Neutrophil (primary cell): ENCODE results near the gene ATP8A1.

ENCODE experiments used
- H3K27ac ChIP-seq: fragments of 200-600 bp; sonication (generic); 2 replicates; pipeline ENCODE4 v1.5.1; 2016; ENCODE audit warnings: mild to moderate bottlenecking, moderate library complexity
- H3K27me3 ChIP-seq: fragments of 200-600 bp; sonication (generic); 2 replicates; pipeline ENCODE4 v1.6.0; 2016; ENCODE audit warnings: mild to moderate bottlenecking
- H3K36me3 ChIP-seq: fragments of 200-600 bp; sonication (generic); 2 replicates; pipeline ENCODE4 v1.5.1; 2017
- H3K4me1 ChIP-seq, 2 experiments: fragments of 200-600 bp in 1 of 2; sonication (generic) in 1 of 2; 1 replicate in 1 of 2; 2 replicates in 1 of 2; pipeline versions ENCODE4 v1.5.1 to v1.6.1; 2013 to 2016; ENCODE audit warnings: low read depth in 1 of 2, low read length in 1 of 2, mild to moderate bottlenecking in 1 of 2, moderate library complexity in 1 of 2; ENCODE audit not compliant: control insufficient read depth in 1 of 2, insufficient read depth in 1 of 2
- H3K4me3 ChIP-seq, 2 experiments: fragments of 200-600 bp in 1 of 2; sonication (generic) in 1 of 2; 1 replicate in 1 of 2; 2 replicates in 1 of 2; pipeline ENCODE4 v1.5.1; 2013 to 2016; ENCODE audit warnings: low read depth in 1 of 2, low read length in 1 of 2, mild to moderate bottlenecking in 1 of 2, moderate library complexity in 1 of 2
- H3K9me3 ChIP-seq: fragments of 200-600 bp; sonication (generic); 2 replicates; pipeline ENCODE4 v1.5.1; 2016
- TF ChIP-seq, protein P1 (sequence below): fragments of 200-600 bp; sonication (generic); IDR thresholded peaks from 2 replicates; pipeline ENCODE4 v1.5.1; 2016; ENCODE audit warnings: antibody characterized with exemption

The ATP8A1 gene

DNA sequence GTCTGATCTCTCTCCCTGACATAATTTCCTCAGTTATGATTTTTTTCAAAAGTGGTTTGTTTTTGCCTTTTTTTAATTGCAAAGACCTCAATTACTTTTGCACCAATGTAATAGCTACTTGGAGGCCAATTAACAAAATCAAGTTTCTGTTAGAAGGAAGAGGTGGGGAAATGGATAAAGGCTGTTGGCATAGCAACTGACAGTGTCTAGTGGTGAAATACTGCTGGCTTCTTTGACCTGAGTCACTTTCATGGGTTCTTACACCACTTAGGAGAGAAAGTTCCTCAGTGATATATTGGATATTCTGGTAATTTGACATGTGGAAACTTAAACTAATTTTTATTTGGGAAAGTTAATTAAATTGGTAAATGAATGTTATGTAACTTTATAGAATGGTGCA is 26.5 kb upstream of the ATP8A1 start:
- Histone ChIP-seq H3K27me3 (no peaks in the 10 kb centered on the region), H3K9me3 (no peaks in the 10 kb centered on the region), H3K4me3 (no peak overlapping the region), H3K4me1 (peaks cover 21 to 22% of the 10 kb centered on the region in 2 experiments), H3K27ac (no peak overlapping the region), H3K36me3 (no peaks in the 10 kb centered on the region)
- TF ChIP-seq, protein P1, sequence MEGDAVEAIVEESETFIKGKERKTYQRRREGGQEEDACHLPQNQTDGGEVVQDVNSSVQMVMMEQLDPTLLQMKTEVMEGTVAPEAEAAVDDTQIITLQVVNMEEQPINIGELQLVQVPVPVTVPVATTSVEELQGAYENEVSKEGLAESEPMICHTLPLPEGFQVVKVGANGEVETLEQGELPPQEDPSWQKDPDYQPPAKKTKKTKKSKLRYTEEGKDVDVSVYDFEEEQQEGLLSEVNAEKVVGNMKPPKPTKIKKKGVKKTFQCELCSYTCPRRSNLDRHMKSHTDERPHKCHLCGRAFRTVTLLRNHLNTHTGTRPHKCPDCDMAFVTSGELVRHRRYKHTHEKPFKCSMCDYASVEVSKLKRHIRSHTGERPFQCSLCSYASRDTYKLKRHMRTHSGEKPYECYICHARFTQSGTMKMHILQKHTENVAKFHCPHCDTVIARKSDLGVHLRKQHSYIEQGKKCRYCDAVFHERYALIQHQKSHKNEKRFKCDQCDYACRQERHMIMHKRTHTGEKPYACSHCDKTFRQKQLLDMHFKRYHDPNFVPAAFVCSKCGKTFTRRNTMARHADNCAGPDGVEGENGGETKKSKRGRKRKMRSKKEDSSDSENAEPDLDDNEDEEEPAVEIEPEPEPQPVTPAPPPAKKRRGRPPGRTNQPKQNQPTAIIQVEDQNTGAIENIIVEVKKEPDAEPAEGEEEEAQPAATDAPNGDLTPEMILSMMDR, result no peak

DNA sequence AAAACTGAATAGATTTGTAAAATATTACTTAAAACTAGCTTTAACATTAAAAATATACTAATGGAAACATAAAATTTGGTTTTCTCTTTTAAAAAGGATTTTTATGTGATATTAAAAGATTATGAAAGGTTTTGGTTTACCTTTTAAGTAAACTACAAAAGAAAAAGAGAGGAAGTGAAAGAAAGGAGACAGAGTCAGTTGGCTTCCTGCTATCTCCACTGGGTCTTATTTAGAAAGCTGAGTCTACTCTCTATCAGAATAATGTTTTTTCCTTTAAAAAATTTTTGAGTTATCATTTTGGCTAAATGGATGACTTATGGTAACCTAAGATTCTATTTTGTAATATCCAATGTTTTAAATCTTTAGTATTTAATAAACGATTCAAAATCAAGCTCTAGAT is 21.6 kb upstream of the ATP8A1 start:
- Histone ChIP-seq H3K4me1 (peaks cover 15 to 16% of the 10 kb centered on the region in 2 experiments), H3K27me3 (no peaks in the 10 kb centered on the region), H3K9me3 (no peaks in the 10 kb centered on the region), H3K4me3 (no peak overlapping the region), H3K36me3 (no peaks in the 10 kb centered on the region), H3K27ac (no peak overlapping the region)
- TF ChIP-seq, protein P1, result no peak

DNA sequence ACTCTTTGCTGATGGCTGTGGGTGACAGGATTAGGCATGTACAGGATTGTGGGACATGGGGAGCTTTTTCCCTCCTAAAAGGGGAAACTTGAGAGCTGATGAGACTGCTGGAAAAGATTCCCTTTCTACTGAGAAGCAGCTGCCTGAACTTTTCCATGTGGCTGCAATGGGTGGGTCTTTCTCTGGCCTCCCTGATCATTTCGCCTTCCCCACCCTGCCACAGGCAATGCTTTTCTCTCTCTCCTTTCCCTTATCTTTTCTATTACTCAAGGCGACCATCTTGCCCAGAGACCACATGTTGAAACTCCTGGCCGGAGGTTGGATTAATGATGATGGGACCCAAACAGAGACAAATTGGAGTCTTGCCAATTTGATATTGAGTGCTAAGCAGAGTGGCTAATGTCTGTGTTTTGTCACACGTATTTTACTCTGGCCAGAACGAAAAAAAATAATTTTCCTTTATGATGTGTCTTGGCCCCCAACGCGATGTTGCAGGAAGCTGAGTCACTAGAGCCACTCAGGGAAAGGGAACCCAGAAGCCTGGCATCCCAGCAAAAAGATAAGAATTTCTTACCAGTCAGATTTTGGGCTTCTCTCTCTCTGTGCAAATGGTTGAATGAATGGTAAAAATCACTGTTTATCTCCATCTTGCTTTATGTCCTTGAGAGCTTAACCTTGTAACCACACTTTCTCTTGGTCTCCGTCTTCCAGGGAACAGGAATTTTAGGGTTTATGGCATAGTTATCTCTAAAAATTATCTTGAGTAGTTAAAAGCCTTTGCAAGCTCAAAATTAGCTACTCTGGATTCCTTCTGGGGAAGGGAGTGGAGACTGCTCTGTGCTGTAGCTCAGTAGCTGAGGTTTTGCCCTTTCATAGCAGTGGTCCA is 19.4 kb upstream of the ATP8A1 start:
- no peaks in the 10 kb centered on the region for H3K9me3 ChIP-seq
- TF ChIP-seq, protein P1, result no peak
- H3K36me3 ChIP-seq, result no peaks in the 10 kb centered on the region
- H3K4me3 ChIP-seq, result no peak overlapping the region
- peaks cover 17 to 19% of the 10 kb centered on the region in 2 experiments for H3K4me1 ChIP-seq
- no peak overlapping the region for H3K27ac ChIP-seq
- no peaks in the 10 kb centered on the region for H3K27me3 ChIP-seq

DNA sequence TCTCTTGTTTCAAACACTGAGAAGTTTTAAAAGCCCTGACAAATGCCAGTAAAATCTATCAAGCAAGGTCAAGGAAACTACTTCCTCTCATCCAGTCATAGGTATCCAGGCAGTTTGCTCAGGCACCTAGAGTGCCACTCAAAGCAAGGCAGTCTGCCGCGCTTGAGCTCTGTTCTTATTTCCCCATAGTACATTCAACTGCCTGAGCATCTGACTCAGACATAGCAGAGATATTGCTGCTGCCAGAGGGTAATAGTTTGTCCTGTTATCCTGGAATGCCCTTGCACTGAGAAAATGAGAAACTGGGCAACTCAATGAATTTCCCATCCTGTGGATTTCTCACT is 16.1 kb upstream of the ATP8A1 start:
- Histone ChIP-seq H3K4me1 (peaks cover 15 to 18% of the 10 kb centered on the region in 2 experiments), H3K36me3 (no peaks in the 10 kb centered on the region), H3K27me3 (no peaks in the 10 kb centered on the region), H3K4me3 (no peak overlapping the region), H3K9me3 (no peaks in the 10 kb centered on the region), H3K27ac (no peak overlapping the region)
- TF ChIP-seq, protein P1, result no peak

DNA sequence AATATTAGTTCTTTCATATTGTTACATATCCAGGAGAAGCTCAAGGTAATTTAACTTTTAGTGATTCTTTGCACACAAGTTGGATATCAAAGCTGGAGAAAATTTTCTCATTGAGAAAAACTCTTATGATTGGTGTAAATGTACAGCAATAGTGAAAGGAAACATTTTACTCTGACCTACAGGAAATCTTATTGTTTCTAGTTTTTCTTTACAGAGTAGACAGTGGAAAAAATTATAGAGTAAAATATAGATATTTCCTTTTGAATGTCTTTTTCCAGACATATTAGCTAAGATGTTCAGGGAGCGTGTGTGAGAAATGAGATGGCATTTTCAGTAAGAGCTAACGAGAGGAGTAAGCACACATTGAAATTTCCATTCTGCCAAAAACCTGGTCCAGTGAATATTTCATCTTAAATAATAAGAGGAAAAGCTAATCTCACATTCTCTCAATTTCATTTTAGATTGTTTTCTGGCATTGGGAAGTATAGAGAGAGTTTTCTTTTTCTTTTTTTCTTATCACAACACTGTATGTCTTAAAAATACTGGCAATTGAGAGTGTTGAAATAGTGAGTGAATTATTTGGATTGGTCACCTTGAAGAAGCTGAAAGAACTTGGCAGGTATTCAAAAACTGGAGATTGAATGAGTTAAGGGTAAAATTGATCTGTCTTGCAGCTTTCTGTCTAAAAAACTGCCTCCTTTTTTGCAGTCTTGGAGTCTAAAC is 15.6 kb upstream of the ATP8A1 start:
- peaks cover 15 to 18% of the 10 kb centered on the region in 2 experiments for H3K4me1 ChIP-seq
- H3K4me3 ChIP-seq, result no peak overlapping the region
- TF ChIP-seq, protein P1, result no peak
- no peaks in the 10 kb centered on the region for H3K27me3 ChIP-seq
- no peaks in the 10 kb centered on the region for H3K9me3 ChIP-seq
- H3K36me3 ChIP-seq, result no peaks in the 10 kb centered on the region
- H3K27ac ChIP-seq, result no peak overlapping the region
